NCI-H748 (cell line): ENCODE measurements around the gene PTGIS.
A peak's percentile ranks its signal among the peaks of the same experiment; 100 is the strongest.

Experiments
- DNase-seq: peaks from one replicate; lab custom pipeline; 2025; ENCODE audit not compliant: unreplicated experiment; lab: John Stamatoyannopoulos, UW

PTGIS gene

DNA sequence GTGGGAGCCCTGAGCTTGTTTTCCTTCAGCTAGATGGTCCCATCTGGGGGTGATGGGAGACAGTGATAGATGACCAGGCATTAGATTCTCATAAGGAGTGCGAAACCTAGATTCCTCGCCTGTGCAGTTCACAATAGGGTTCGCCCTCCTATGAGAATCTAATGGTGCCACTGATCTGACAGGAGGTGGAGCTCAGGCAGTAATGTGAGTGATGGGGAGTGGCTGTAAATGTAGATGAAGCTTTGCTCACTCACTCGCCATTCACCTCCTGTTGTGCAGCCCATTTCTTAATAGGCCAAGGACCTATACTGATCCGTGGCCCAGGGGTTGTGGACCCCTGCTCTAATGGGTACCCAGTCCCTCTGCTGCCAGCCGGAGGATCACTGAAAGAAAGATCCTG lies 64.8 kb downstream of the PTGIS start:
- DNase-seq = no peak

DNA sequence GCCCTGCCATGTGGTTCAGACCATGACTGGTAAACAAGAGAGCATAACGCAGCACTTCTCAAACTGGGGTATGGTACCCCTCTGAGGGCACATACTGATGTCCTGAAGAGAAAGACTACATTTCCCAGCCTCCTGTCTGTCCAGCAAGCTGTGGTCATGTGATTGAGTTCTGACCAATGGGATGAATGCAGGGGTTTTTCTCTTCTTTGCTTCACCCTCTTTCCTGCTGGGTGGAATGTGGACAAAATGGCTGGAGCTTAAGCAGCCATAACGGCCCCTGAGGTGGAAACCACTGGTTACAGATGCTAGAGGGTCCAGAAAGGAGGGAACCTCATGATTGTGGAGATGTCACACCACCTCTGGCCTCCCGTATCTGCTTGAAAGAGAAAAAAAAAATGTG lies 66.0 kb downstream of the PTGIS start:
- no peak for DNase-seq

- no peak for DNase-seq
Observed at GRCh38 chr20:49497398-49497669, 70.6 kb downstream of the PTGIS start.

- no peak for DNase-seq
Observed at GRCh38 chr20:49496553-49497397, 71.2 kb downstream of the PTGIS start.

- DNase-seq = no peak
Observed at GRCh38 chr20:49496043-49496442, 71.9 kb downstream of the PTGIS start.

DNA sequence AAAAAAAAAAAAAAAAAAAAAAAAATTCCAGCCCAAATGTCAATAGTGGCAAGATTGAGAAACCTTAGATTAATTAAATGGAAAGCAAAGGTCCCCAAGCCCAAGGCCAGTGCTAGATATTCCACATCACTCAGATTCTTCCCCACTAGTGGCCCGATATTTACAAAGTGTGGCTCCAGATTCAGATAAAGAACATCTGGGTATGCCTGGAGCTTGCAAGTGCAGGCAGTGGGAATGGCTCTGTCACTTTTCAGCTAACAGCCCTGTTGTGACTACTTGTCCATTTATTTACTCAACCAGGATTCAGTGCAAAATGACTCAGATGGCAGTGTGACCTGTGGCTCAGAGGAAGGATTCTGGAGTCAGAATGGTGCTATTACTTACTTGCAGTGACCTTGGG lies 77.2 kb downstream of the PTGIS start:
- no peak for DNase-seq

GRCh38 chr20:49489688-49490087 lies 78.2 kb downstream of the PTGIS start:
- no peak for DNase-seq

DNA sequence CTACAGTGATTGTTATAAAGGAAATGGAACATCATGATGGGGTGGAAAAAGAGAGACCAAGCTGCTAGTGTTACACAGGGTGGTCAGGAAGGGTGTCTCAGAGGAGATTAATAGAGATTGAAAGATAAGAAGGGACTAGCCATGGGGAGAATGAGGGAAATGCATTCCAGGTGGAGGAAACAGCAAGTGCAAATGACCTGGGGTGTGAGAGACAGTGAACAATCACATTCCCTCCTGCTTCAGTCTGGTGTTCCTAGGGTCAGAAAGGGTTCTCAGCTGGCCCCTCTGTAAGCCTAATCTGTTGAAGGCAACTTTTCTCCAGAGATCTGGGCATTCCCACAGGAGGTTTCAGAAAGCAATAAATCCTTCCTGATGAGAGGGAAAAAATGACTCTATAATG lies 81.9 kb downstream of the PTGIS start:
- no peak for DNase-seq

GRCh38 chr20:49485563-49485962 lies 82.4 kb downstream of the PTGIS start:
- no peak for DNase-seq

DNA sequence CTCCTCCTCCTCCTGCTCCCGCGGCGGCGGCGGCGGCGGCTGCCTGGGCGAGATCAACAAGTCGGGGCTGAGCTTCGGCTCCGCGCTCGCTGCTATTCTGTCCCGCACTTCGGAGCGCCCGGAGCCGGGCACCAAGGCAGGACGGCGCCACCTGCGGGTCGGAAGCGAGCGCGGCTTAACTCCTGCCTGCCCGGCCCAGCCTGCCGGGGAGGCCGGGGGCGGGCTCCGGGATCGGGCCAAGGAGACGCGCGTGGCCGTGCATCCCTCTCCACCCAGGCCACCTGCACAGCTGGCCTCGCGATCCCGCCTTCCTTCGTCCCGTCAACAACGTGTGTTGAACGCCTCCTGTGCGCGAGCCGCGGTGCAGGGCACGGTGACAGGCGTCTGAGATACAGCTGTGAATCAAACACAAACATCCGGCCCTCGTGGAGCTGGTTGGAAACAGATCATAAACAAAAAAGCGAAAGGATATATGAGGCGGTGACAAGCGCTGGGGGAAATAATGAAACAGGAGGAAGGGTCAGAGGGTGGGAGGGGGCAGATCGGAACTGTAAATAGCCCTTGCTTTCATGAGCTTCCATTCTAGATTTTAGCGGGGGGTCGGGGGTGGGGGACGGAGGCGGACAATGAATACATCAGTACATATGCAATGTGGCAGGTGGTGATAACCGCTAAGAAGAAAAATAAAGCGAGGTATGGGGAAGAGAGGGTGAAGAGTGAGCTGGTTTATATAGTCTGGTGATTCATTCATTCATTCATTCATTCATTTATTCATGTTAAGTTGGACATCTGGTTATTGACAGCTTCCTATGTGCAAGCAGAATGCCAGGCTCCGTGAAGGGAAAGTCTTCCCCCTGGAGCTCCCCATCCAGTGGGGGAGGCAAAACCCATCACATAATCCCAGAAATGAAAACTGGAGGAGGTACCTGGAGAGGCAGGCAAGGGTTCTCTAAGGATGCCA lies 83.5 kb downstream of the PTGIS start:
- DNase-seq = peak; percentile 87

DNA sequence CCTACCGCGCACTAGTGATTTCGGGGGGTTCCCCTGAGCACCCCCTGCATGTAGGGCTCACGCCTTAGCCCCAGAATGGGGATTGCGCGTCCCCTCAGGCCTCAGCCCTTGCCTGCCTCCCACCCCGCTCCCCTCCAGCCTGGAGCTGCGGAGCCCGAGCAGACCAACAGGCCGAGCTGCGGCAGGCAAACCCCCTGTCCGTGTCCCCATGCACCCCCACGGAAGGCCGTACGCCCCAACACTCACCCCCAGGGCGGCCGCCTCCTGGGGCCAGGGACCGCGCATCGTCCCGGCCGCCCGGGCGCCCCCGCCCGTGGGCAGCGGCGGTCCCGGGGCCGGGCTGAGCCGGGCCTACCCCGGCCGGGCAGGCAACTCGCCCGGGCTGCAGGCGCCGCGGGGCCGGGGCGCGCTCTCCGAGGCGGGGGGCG lies 84.2 kb downstream of the PTGIS start:
- peak; percentile 34 for DNase-seq

- DNase-seq = peak; percentile 28
Observed at GRCh38 chr20:49483018-49483695, 84.8 kb downstream of the PTGIS start.

DNA sequence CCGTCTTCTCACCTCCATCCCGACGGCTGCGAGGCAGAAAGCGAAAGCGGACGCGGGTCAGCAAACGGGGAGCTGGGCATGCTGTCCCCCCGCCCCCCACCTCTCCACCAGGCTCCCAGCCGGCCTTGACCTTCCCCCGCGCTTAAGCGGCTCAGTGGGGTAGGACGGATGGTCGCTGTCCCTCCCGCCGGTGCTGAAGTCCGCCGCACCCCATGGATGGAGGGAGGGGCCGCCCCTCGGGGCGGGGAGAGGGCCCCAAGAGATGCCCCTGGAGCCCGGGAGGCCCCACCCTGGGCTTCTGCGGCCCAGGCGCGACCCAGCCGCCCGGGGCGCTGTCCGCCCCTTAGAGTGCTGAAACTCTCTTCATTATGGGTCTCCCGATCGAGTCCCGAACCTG lies 85.3 kb downstream of the PTGIS start, which contains the start of gene KCNB1:
TSS of gene KCNB1 (minus strand) at position 48 of the 397 bp plus-strand sequence. CDS start 188 bp downstream, outside the sequence.
- no peak for DNase-seq

DNA sequence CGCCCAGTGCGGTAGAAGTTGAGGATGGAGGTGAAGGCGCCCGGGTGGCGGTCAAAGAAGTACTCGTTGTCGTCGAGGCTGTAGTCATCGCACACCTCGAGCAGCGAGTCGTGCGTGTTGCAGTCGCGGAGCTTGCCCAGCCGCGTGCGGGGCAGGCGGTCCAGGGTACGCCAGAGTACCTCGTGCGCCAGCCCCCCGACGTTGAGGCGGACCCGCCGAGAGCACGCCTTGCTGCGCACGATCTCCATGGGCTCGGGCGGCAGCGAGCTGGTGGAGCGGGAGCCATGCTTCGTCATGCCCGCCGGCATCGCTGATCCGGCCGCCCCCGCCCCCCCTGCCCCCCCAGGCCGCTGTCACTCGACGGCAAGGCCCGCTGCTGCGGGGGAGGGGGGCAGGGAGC lies 85.8 kb downstream of the PTGIS start:
- no peak for DNase-seq

- DNase-seq = no peak
Observed at GRCh38 chr20:49481116-49481515, 86.8 kb downstream of the PTGIS start.

DNA sequence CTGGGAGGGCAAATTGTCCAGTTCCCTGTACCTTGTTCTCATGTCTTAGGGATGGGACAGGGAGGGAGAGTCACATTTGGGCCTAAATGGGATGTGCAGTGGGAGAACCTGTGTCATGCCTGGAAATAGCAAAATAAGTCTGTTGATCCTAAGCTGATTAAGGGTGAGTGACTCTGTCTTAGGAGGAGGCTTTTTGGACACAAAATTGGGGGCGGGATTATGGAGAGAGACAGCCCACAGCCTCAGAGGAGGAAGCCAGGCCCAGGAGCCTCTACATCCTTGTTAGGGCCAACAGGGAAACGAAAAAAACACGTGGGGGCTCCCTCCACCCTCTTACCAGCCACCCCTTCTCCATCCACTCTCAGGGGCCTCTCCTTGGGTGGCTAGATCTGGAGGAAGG lies 87.7 kb downstream of the PTGIS start:
- no peak for DNase-seq

GRCh38 chr20:49479785-49480184 lies 88.2 kb downstream of the PTGIS start:
- peak; percentile 7 for DNase-seq

DNA sequence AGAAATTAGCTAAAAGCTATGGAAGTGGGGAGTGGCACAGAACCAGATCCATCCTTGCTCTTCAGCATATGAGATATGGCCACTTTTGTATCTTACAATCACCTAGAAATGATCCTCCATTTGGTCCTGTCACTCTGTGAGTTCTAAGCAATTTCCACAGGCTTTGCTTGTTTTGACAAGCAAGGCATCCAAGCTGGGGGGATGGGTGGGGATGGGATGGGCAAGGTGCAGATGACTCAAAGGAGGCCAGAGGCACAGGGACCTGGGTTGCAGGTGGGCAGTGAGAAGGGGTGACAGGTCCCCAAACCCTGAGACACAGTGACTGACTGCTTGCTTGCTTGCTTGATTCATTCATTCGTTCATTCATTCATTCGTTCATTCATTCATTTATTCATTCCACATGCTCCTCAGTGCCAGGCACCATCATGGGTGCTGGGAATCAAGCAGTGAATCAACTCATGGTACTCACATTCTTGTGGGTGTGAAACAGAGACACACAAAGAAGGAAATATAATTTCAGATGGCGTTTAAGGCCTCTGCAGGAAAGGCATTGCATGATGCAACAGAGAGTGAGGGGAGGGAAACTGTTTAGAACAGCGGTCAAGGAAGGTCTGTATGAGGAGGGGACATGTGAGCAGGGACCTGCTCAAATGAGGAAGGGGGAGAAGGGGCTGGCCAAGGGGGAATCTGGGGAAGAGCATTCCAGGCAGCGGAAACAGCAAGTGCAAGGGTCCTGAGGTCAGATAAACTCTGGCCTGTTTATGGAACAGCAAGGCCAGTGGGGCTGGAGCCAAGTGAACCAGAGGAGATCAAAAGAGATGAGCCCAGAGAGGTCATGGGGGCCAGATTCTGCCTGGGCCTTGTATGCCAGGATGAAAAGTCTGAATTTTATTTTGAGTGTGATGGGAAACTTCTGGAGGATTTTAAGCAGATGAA lies 88.9 kb downstream of the PTGIS start:
- no peak for DNase-seq

DNA sequence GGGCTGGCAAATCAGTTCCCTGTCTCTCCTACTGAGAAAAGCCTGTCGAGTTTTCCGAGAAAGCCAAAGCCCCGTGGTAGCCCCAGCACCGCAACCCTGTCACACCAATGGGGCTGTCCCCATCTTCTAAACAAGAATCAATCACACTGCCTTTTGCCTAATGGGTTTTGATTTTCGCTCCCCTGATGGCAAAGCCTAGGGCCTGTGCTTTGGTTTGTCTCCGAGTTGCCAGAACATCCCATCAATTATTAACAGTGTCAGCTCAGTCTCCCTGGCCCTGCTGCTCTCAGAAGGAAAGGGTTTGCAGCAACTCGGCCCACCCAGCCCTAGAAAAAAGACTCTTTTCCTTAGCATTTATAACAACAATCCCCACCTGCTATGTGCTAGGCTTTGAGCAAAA lies 89.7 kb downstream of the PTGIS start:
- no peak for DNase-seq

- no peak for DNase-seq
Observed at GRCh38 chr20:49477200-49477599, 90.7 kb downstream of the PTGIS start.

DNA sequence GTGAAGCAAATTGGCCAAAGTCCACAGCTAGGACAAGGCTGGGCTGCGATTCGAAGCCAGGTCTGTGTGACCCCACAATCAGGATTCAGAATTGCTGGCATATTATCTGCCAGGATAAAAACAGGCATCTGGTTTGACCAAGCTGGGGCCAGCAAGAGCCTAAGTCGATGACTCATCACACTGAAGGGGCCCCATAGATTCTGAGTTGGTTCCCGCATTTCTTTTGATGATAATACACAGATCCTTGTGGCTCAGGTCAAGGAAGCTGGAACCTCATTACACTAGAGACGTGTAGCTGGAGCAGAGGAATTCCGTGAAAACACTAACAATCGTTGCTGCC lies 92.0 kb downstream of the PTGIS start:
- DNase-seq = no peak
